ENCODE results near the gene COMMD7. TPM values are rescaled to one million over a fixed set of nuclear protein-coding genes. Genes with fewer than 3 reads are reported as not detected.
A peak's percentile ranks its signal among the peaks of the same experiment; 100 is the strongest.

COMMD7 gene
- total RNA-seq, 4 donors from 2014 or later: 9.8 to 22.5 (median 10.2) TPM

DNA sequence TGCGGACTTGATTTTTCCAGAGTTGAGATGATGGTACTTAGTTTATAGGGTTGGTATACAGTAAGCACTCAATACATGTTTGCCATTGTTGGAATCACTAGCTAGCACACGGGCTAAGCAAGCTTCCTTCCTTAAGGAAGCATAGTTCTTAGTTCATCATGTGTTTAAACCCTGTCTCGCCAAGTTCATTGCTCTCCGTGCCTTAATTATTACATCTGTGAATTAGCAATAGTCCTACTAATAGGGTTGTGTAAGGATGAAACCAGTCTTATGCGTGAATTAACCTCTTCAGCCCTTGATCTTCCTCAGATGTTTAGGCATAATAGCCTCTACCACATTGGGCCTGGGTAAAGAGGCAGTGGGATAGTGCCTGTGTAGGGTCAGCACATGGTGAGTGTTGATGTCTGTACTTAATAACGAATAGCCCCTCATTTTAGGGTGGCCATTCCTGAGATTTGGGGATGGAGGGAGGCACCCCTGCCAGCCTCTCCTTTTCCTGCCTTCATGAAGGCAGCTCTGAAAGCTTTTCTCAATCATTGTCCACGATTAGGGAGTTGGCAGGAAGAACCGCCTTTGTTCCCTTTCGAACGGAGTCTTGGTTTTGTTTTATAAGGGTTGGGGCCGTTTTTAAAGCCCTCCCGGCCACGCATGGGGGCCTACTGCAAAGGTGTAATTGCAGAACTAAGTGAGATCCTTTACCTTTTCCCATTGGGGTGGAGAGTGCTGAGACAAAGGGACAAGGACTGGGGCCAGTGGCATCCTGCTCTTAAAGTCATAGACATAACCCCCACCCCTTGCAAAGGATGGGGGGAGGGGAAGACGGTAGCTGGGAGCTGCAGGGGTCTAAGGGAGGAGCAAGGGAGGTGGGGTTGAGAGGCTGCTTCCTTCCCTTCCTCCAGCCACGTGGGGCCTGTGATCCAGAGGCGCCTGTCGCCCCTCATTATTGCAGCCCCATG is 21.0 kb upstream of the COMMD7 start:
- H3K36me3 ChIP-seq: no peaks in the 10 kb centered on the region
- H3K4me3 ChIP-seq: no peak overlapping the region
- H3K4me1 ChIP-seq: peaks cover 9 to 31% (median 14%) of the 10 kb centered on the region in 3 donors
- no peaks in the 10 kb centered on the region for H3K9me3 ChIP-seq
- no peak for DNase-seq
- WGBS, 2 donors: 61 to 69% methylated on average over 8 to 14 of the region's 17 CpGs
- TF ChIP-seq, protein P1, sequence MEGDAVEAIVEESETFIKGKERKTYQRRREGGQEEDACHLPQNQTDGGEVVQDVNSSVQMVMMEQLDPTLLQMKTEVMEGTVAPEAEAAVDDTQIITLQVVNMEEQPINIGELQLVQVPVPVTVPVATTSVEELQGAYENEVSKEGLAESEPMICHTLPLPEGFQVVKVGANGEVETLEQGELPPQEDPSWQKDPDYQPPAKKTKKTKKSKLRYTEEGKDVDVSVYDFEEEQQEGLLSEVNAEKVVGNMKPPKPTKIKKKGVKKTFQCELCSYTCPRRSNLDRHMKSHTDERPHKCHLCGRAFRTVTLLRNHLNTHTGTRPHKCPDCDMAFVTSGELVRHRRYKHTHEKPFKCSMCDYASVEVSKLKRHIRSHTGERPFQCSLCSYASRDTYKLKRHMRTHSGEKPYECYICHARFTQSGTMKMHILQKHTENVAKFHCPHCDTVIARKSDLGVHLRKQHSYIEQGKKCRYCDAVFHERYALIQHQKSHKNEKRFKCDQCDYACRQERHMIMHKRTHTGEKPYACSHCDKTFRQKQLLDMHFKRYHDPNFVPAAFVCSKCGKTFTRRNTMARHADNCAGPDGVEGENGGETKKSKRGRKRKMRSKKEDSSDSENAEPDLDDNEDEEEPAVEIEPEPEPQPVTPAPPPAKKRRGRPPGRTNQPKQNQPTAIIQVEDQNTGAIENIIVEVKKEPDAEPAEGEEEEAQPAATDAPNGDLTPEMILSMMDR (IDR thresholded peaks at IDR 0.05): no peak
- TF ChIP-seq POLR2A (IDR thresholded peaks at IDR 0.05): no peak
- intact Hi-C loops (cut with DNase I): no loop called here
- H3K27ac ChIP-seq: no peak overlapping the region
- H3K27me3 ChIP-seq: no peaks in the 10 kb centered on the region

- TF ChIP-seq, protein P1 (IDR thresholded peaks at IDR 0.05): no peak
- no peak for TF ChIP-seq POLR2A (IDR thresholded peaks at IDR 0.05)
- Histone ChIP-seq H3K27ac (peak overlapping the region in 1 of 4 donors; percentile 17), H3K4me1 (peaks cover 9 to 31% (median 14%) of the 10 kb centered on the region in 3 donors), H3K4me3 (peak overlapping the region; percentile 57 to 92 (median 80)), H3K9me3 (no peaks in the 10 kb centered on the region), H3K36me3 (no peaks in the 10 kb centered on the region), H3K27me3 (no peaks in the 10 kb centered on the region)
- no peak for DNase-seq
- 39 to 75% methylated on average over 5 to 12 of the region's 40 CpGs for WGBS, 2 donors
- intact Hi-C loops (cut with DNase I): no loop called here
Measured at GRCh38 chr20:32763202-32764004, 20.1 kb upstream of the COMMD7 start.

- Histone ChIP-seq H3K27me3 (no peaks in the 10 kb centered on the region), H3K9me3 (no peaks in the 10 kb centered on the region), H3K4me3 (peak overlapping the region; percentile 57 to 92 (median 80)), H3K4me1 (peaks cover 9 to 31% (median 14%) of the 10 kb centered on the region in 3 donors), H3K36me3 (no peaks in the 10 kb centered on the region), H3K27ac (peak overlapping the region; percentile 17 to 52 (median 24))
- 0% methylated on average over 13 to 17 of the region's 30 CpGs for WGBS, 2 donors
- intact Hi-C loops (cut with DNase I): no loop called here
- no peak for DNase-seq
- TF ChIP-seq, protein P1 (IDR thresholded peaks at IDR 0.05): no peak
- TF ChIP-seq POLR2A (IDR thresholded peaks at IDR 0.05): no peak
Measured at GRCh38 chr20:32762754-32763201, 19.5 kb upstream of the COMMD7 start.

GRCh38 chr20:32761831-32762753 is 18.8 kb upstream of the COMMD7 start, which contains the start of gene DNMT3B:
DNMT3B (plus strand) TSS chr20:32762385; CDS start chr20:32780324, 17,939 bp downstream.
- WGBS, 2 donors: 0% methylated on average over 1 of the region's 92 CpGs; no CpG with 5 or more reads in 1 of the 2 donors
- DNase-seq: no peak
- Histone ChIP-seq H3K36me3 (no peaks in the 10 kb centered on the region), H3K27ac (peak within 1 kb of the TSS; percentile 17 to 52 (median 24)), H3K4me3 (peak within 1 kb of the TSS; percentile 57 to 92 (median 80)), H3K4me1 (peaks cover 9 to 31% (median 14%) of the 10 kb centered on the region in 3 donors), H3K27me3 (no peaks in the 10 kb centered on the region), H3K9me3 (no peaks in the 10 kb centered on the region)
- TF ChIP-seq, protein P1 (IDR thresholded peaks at IDR 0.05): peak in 3 of 6 experiments; percentile 19 to 26 (median 20)
- TF ChIP-seq POLR2A (IDR thresholded peaks at IDR 0.05): no peak
- intact Hi-C loops (cut with DNase I): no loop called here

Data from esophagus squamous epithelium (tissue), 5 donors.